Right atrium auricular region (tissue), 2 donors: Measurements from ENCODE around the gene SVOPL. TPM values are rescaled to one million over a fixed set of nuclear protein-coding genes. Genes with fewer than 3 reads are reported as not detected.
"Not testable (repeated sequence)": the region's sequence is repeated elsewhere in the genome, so short reads cannot be mapped to it uniquely, and the experiment has no call there.

Source experiments
- DNase-seq: peaks from one replicate; pipeline ENCODE4 v3.0.0-alpha.2; 2019; ENCODE audit warnings: low spot score
- H3K27ac ChIP-seq, 2 donors: fragments of 200-600 bp; sonication (generic); 1 replicate in 1 of 2; 2 replicates in 1 of 2; pipeline ENCODE4 v1.5.1; 2016 to 2019
- H3K27me3 ChIP-seq, 2 donors: fragments of 200-600 bp; sonication (generic); one replicate each; pipeline versions ENCODE4 v1.5.1 to v1.6.0; 2017 to 2019
- H3K36me3 ChIP-seq: fragments of 200-600 bp; sonication (generic); one replicate; pipeline ENCODE4 v1.5.1; 2016
- H3K4me1 ChIP-seq, 2 donors: fragments of 200-600 bp; sonication (generic); one replicate each; pipeline versions ENCODE4 v1.5.1 to v1.6.0; 2017 to 2019
- H3K4me3 ChIP-seq, 2 donors: fragments of 200-600 bp; sonication (generic); 1 replicate in 1 of 2; 2 replicates in 1 of 2; pipeline ENCODE4 v1.5.1; 2017 to 2019; ENCODE audit warnings: mild to moderate bottlenecking in 1 of 2, moderate library complexity in 1 of 2
- H3K9me3 ChIP-seq, 2 donors: fragments of 200-600 bp; sonication (generic); one replicate each; pipeline ENCODE4 v1.5.1; 2019
- total RNA-seq, 2 donors: library from RNA; depleted of rRNA; stranded (reverse); fragments of >200 nt; gene quantifications; one replicate each; pipeline ENCODE4 v1.1.0, GENCODE V29; 2016
- TF ChIP-seq, protein P1 (sequence below), 2 donors: fragments of 200-600 bp; sonication (generic); IDR thresholded peaks; one replicate each; pipeline ENCODE4 v1.5.1; 2019; ENCODE audit warnings: antibody characterized with exemption in 2 of 2

The SVOPL gene
- total RNA-seq, 2 donors from 2014 or later, result not detected

DNA sequence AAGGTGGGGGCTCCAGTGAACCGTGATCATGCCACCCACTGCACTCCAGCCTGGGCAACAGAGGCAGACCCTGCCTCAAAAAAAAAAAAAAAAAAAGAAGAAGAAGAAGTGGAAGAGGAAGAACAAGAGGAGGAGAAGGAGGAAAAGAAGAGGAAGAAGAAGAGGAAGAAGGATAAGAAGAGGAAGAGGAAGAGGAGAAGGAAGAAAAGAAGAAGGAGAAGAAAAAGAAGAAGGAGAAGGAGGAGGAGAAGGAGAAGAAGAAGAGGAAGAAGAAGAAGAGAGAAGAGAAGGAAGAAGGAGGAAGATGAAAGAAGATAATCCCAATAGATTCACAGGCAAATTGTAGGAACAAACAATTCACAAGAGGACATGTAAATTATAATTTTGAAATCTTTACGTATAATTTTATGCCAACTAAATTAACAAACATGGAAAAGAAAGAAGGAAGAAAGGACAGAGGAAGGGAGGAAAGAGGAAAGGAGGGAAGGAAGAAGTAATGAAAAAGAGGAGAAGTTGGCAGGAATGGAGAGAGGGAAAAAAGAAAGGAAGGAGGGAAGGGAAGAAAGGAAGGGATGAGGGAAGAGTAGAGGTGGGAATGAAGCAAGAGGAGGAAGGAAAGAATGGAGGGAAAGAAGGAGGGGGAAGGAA lies 3.5 kb downstream of the SVOPL start:
- Histone ChIP-seq H3K4me3 (no peak overlapping the region), H3K27ac (no peak overlapping the region), H3K4me1 (no peaks in the 10 kb centered on the region), H3K27me3 (no peaks in the 10 kb centered on the region), H3K9me3 (no peaks in the 10 kb centered on the region), H3K36me3 (no peaks in the 10 kb centered on the region)
- TF ChIP-seq, protein P1, sequence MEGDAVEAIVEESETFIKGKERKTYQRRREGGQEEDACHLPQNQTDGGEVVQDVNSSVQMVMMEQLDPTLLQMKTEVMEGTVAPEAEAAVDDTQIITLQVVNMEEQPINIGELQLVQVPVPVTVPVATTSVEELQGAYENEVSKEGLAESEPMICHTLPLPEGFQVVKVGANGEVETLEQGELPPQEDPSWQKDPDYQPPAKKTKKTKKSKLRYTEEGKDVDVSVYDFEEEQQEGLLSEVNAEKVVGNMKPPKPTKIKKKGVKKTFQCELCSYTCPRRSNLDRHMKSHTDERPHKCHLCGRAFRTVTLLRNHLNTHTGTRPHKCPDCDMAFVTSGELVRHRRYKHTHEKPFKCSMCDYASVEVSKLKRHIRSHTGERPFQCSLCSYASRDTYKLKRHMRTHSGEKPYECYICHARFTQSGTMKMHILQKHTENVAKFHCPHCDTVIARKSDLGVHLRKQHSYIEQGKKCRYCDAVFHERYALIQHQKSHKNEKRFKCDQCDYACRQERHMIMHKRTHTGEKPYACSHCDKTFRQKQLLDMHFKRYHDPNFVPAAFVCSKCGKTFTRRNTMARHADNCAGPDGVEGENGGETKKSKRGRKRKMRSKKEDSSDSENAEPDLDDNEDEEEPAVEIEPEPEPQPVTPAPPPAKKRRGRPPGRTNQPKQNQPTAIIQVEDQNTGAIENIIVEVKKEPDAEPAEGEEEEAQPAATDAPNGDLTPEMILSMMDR (IDR thresholded peaks at IDR 0.05), result no peak
- no peak for DNase-seq

DNA sequence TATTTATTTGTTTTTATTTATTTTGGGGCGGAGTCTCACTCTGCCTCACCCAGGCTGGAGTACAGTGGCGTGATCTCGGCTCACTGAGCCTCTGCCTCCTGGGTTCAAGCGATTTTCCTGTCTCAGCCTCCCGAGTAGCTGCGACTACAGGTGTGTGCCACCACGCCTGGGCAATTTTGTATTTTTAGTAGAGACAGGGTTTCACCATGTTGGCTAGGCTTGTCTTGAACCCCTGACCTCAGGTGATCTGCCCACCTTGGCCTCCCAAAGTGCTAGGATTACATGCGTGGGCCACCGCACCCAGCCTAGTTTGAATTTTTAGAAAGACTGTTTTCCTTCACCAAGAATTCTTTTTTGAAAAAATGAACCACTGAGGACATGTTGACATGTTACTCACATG lies 5.4 kb downstream of the SVOPL start:
- DNase-seq, H3K27me3 ChIP-seq, H3K4me1 ChIP-seq, H3K27ac ChIP-seq, H3K36me3 ChIP-seq, H3K4me3 ChIP-seq, H3K9me3 ChIP-seq: not testable (repeated sequence)

DNA sequence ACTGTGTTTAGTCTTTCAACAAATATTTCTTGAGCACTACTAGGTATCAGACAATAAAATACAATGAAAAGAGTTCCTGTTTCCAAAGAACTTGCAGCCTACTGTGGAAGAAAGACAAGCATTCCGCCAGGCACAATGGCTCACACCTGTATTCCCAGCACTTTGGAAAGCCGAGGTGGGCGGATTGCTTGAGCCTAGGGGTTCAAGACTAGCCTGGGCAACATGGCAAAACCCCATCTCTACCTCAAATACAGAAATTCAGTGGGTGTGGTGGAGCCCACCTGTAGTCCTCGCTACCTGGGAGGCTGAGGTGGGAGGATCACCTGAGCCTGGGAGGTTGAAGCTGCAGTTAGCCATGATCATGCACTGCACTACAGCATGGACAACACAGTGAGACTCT lies 6.1 kb downstream of the SVOPL start:
- H3K4me3 ChIP-seq, result no peak overlapping the region
- no peaks in the 10 kb centered on the region for H3K9me3 ChIP-seq
- H3K4me1 ChIP-seq, result no peaks in the 10 kb centered on the region
- TF ChIP-seq, protein P1 (IDR thresholded peaks at IDR 0.05), result no peak
- no peaks in the 10 kb centered on the region for H3K36me3 ChIP-seq
- no peak overlapping the region for H3K27ac ChIP-seq
- DNase-seq, result no peak
- H3K27me3 ChIP-seq, result no peaks in the 10 kb centered on the region

DNA sequence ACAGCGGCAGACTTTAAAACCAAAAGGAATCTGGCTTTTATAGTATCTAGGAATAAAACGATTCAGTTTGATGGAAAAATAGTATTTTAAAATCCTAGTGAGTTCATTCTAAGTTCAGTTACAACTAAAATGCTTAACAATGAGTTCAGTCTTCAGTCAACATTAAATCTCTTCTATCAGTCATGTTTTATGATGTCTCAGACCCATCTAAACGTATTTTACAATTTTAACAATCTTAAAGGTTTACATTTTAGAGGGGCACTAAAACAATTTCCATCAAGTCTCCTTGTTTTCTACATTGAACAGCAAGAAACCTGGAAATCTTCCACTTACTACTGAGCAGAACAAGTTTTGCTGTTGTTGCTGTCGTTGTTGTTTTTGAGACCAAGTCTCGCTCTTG lies 10.0 kb downstream of the SVOPL start:
- Histone ChIP-seq H3K36me3 (no peaks in the 10 kb centered on the region), H3K27me3 (no peaks in the 10 kb centered on the region), H3K4me1 (no peaks in the 10 kb centered on the region), H3K9me3 (no peaks in the 10 kb centered on the region), H3K4me3 (no peak overlapping the region), H3K27ac (no peak overlapping the region)
- no peak for DNase-seq
- TF ChIP-seq, protein P1 (IDR thresholded peaks at IDR 0.05), result no peak

DNA sequence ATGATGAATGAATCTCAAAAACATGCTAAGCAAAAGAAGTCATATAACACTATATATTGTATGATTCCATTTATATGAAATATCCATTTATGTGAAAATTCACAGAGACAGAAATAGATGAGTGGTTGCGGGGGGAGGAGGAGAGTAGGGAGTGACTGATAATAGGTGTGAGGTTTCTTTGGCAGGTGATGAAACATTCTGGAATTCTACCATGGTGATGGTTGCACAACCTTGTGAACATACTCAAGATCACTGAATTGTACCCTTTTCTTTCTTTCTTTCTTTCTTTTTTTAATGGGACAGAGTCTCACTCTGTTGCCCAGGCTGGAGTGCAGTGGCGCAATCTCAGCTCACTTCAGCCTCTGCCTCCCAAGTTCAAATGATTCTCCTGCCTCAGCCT lies 10.7 kb downstream of the SVOPL start:
- Histone ChIP-seq H3K4me1 (no peaks in the 10 kb centered on the region), H3K9me3 (no peaks in the 10 kb centered on the region), H3K4me3 (no peak overlapping the region), H3K36me3 (no peaks in the 10 kb centered on the region), H3K27ac (no peak overlapping the region), H3K27me3 (no peaks in the 10 kb centered on the region)
- TF ChIP-seq, protein P1 (IDR thresholded peaks at IDR 0.05), result no peak
- no peak for DNase-seq

DNA sequence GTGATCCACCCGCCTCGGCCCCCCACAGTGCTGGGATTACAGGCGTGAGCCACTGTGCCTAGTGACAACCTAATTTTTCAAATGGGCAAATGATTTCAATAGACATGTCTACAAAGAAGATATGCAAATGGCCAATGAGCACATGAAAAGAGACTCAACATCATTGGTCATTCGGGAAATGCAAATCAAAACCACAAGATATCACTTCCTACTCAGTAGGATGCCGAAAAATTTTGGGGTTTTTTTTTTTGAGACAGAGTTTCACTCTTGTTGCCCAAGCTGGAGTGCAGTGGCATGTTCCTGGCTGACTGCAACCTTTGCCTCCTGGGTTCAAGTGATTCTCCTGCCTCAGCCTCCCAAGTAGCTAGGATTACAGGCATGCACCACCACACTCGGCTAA lies 13.1 kb downstream of the SVOPL start:
- H3K4me3 ChIP-seq, H3K27me3 ChIP-seq, DNase-seq, H3K9me3 ChIP-seq, H3K27ac ChIP-seq, H3K36me3 ChIP-seq, H3K4me1 ChIP-seq: not testable (repeated sequence)

DNA sequence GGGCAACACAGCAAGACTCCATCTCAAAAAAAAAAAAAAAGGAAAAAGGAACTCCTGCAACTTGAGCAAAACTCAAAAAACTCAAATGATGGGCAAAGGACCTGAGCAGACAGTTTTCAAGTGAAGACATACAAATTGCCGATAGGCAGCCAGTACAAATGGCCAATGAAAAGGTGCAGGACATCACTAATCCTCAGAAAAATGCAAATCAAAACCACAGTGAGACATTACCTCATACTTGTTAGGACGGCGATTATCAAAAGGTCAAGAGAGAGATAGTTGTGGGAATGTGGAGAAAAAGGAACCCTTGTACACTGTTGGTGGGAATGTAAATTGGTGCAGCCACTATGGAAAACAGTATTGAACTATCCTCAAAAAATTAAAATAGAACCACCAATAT lies 16.8 kb downstream of the SVOPL start:
- no peaks in the 10 kb centered on the region for H3K36me3 ChIP-seq
- no peaks in the 10 kb centered on the region for H3K4me1 ChIP-seq
- no peak overlapping the region for H3K4me3 ChIP-seq
- TF ChIP-seq, protein P1 (IDR thresholded peaks at IDR 0.05), result no peak
- H3K27me3 ChIP-seq, result no peaks in the 10 kb centered on the region
- no peak overlapping the region for H3K27ac ChIP-seq
- no peaks in the 10 kb centered on the region for H3K9me3 ChIP-seq
- DNase-seq, result no peak
